NOMO-1 treated with DMSO at 0.1 percent for 48 hours (cell line): ENCODE data around the gene MTM1.
A peak's percentile ranks its signal among the peaks of the same experiment; 100 is the strongest.

Experiments
- DNase-seq: peaks from one replicate; lab custom pipeline; 2025; ENCODE audit not compliant: unreplicated experiment; lab: John Stamatoyannopoulos, UW

Gene MTM1

DNA sequence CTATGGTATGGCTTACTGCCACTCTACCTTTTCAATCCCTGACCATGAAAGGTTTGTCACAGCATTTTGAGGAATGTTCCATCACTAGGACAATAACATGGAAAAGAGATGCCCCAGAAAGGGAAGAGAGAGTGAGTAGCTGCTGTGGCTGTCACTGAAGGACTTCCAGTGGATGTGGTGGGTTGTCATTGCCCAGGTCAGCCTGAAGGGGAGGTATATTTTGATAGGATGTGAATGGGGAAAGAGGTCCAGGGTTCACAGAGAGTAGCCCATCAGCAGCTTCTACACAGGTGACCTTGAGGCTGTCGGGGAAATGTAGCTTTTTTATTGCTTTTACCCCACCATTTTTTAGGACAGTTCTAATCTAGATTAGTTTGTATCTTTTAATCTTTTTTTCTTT, 30.8 kb downstream of the MTM1 start:
- no peak for DNase-seq

DNA sequence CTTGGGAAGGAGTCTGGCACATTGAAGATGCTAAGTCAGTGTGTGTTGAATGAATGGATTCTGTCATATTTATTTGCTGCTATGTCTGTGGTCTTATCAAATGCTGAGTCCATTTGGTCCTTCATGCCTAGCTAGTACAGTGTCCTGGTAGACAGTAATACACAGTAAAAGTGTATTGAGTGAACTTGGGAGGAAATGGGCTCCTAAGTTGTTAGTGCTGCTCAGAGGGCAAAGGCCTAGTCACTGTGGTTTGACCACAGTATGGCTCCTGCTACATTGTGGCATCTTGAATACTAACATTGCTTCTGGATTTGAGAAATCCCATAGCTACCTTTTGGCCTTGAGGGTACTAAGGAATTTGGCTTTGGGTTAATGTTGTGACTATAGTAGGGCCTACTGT, 33.9 kb downstream of the MTM1 start:
- no peak for DNase-seq

DNA sequence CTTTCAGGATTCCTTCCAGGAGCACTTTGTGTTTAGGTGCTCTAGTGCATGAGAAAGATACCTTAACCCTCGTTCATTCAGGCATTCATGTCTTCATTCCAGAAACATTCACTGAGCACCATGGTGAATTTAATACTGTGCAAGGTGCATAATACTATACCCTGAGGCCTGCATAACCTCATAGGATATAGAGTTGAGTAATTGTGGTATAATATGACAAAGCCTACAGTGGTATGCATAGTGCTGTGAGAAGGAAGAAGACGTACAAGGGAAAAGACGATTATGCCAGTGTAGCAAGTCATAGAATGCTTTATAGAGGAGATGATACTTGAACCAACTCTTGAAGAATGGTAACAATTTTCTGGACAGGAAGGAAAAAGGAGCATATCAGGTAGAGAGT, 34.3 kb downstream of the MTM1 start:
- DNase-seq: no peak

DNA sequence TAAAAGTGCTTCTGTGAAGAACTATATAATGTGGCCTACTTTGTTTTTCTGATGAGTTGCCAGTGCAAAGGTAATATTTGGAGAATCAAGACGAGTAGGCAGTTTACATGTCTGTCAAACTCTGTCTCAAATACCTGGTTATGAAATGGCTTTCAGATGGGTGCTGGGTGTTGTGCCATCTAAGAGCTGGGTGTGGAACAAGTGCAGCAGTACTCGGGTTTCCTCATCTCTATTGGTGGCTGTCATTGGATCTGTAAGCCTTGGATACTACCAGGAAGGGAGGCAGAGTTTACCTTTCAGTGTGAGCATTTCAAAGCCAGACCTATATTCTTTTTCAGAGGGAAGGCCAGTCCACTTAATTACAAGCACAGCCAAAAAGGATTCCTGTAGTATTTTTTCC, 37.2 kb downstream of the MTM1 start:
- no peak for DNase-seq

DNA sequence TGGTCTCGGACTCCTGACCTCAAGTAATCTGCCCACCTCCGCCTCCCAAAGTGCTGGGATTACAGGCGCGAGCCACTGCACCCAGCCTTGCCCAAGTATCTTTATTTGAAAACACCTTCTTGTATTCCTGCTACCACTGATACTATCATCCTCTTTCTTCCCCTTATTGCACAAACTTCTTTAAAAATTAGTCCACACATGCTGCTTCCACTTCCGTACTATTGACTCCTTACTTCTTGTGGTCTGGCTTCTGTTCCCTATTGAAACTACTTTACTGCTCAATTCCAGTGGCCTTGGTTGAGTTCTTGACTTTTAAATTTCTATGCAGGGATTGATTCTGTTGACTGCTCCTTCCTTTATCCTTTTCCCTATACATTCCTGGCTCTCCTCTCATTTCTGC, 38.8 kb downstream of the MTM1 start:
- peak; percentile 90 for DNase-seq

DNA sequence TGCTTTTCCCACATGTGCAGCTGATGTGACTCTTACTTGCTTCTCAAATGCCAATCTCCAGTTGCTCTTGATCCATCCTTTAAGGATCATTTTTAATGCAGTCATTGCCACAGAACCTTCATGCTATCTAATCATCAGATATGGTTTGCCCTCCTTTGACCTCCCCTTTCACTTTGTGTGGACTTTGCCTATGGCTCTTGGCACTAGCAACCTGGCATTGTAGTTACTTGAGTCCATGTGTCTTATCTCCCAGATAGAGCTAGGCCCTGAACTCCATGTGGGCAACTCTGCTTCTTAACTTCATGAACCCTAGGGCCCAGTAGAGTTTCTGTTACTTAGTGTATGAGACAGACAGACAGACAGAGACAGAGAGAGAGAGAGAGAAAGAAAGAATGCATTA, 41.6 kb downstream of the MTM1 start:
- no peak for DNase-seq

DNA sequence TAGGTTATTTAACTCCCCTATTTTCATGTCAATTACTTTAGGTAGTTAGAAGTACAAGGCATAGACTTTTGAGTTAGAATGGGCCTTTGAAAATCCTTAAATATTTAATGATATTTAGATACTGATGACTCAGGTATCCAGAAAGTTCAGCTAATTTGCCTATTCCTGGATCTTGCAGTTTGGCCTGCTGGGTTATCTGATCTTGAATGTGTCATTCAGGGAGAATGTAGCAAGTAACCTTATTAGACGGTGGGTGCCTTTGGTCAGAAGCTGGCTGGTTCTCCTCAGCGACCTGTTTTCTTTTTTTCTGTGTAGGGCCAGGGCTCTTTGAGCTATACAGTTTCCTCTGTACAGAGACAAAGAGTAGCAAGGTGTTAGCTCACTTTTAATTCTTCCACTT, 42.0 kb downstream of the MTM1 start:
- DNase-seq: no peak

DNA sequence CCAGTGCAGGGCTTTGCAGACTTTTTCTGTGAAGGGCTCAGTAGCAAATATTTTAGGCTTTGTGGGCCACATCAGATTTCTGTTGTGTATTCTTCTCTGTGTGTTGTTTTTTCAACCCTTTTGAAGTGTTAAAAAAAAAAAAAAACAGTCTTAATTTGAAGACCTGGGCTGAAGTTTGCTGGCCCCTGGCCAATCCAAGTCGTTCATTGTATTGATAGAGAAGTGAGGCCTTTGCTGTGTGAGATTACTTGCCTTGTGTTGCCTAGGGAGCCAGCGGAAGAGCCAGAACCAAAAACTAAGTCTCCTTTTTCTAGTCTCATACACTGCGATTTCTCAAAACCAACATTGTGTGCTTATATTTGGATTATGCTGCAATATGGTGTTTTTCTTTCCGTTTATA, 46.9 kb downstream of the MTM1 start:
- DNase-seq: no peak

DNA sequence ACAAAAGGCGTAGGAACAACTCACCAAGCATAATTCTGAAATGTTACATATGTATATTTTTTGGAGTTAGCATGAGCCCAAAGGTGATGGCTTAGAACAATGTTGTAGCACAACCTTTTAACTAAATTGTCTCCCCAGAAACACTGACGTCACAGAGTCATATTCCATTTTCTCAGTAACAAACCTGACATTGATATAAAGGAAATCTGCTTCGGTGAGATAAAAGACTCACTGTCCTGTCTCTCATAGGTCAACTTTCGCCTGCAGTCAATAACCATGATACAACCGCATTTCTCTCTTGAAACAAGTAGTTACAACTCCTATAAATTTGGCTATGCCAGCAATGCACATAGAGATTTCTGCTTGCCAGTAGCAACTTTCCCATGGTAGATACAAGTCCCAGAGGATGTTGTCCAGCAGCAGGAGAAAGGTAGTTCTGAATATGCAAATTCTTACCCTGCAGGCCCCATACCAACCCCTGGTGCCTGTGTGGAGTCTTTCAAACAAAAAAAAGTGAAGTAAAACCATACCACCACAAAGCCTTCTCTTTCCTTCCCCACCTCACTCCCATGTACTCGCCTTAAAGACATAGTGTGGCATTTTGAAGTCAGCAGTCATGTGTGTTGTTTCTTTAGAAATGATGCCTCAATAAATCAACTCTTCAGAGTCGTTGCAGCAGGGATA, 47.9 kb downstream of the MTM1 start:
- DNase-seq: no peak

DNA sequence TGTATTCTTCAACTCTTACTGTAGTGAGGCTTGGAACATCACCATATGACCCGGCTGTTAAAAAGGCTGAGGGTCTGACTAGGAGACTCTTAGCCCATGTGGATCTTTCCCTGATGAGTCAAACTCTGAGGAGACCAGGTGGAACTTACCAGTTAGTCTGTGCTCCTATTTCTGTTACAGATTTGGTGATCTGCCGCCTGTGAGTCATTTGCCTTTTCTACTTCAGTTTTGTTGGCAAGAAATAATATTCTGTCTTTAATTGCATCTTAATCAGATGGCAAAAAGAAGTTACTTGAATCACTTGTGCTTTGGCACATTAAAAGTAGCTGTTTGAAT, 48.4 kb downstream of the MTM1 start:
- no peak for DNase-seq

DNA sequence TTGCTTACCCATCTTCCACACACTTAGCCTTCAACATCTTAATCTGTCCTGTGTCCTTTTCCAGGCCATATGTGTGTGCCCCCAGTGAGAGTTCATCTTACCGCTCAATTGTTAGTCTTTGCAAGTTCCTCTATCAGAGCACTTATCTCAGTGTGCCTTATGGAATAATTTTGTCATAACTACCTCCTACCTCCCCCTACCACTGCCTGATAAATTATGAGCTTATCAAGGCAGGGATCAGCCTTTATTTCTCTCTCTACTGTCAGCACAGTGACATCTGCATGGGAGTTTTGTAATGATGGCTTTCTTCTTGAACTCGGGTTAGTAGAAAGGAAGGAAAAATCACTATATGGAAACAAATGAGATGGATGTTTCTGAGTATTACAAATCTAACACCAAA, 53.2 kb downstream of the MTM1 start:
- no peak for DNase-seq

DNA sequence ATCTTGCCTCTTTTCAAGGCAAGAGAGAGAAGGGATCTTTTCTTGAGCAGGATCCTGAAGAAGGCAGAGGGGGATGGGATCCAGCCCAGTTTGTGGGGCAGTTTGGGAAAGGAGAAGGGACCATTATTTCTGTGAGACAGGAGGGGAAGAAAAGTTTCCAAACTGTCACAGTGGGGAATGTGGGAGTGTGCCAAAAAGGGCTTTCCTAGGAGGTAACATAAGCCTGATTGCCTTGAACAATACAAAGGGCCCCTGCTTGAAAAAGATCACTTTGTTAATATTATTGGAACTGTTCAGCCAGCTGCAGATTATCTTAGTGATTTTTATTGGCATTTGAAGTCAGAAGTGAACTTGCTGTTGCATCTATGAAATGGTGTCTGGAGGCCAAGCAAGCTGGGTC, 55.2 kb downstream of the MTM1 start:
- no peak for DNase-seq

DNA sequence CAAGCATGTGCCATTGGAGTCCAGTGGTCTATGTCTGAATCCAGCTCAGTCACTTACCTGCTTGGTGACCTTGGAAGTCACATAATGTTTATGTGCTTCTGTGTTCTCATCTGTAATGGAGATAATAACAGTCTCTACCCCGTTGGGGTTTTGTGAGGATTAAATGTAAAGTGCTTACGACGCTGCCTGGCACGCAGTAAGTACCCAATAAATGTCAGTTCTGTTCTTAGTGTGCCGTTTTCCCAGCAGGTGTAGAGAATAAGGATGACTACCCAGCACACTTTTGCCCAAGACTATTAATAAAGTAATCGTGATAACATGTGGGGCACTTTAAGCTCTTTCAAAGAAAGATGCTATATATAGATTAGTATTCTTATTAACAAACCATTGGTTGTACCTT, 56.7 kb downstream of the MTM1 start:
- DNase-seq: no peak

DNA sequence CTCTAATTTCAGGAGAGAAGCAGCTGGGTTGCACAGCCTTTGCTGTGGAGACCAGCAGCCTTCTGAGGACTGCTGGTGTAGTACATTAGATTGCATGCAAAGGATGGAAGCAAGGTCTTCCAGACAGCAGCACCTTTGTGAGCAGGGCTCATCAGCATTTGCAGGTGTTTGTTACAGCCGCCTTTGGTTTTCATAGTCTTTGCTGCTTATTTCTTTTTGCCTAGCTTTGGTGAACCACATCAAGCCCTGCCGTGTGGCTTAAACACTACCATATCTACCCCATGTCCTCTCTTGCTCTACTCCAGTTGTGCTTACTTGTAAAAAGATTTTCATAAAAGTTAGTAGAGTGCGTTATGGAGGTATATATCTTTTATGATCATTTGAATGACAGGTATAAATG, 57.5 kb downstream of the MTM1 start:
- DNase-seq: no peak

DNA sequence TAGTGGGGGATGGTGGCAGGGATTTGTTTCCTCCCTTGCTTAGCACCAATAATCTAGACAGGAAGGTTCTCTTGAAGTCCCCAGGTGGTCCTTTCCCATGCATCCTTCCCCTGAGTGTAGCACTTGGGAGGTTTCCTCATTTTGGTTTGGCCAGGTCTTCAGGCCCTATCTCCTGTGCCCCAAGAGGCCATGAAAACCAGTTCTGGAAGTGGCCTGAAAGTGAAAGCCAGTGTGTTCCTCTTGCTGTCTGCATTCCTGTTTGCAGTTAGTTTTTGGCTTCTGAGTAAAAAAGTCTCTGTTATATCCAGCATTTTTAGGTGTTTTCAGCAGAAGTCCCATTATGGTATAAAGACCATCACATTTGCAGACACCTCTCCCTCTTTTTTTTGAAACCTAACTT, 59.5 kb downstream of the MTM1 start:
- DNase-seq: no peak

DNA sequence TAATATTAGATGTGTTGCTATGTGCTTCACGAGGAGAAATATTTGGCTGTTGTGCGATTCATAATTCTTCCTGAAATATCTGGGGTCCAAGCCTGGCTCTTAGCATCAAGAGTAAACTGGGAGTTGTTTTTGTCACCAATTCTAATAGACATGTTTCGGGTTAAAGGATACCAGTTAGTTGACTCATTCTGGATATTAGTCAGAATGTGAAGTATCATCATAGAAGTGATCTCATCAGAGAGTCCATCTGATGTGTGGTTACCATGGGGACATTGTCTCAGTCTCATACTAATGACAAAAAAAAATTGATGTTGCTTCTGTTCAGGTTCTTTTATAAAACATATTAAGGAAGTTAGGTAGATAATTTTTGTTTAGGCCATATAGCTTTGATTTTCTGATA, 67.5 kb downstream of the MTM1 start:
- no peak for DNase-seq

DNA sequence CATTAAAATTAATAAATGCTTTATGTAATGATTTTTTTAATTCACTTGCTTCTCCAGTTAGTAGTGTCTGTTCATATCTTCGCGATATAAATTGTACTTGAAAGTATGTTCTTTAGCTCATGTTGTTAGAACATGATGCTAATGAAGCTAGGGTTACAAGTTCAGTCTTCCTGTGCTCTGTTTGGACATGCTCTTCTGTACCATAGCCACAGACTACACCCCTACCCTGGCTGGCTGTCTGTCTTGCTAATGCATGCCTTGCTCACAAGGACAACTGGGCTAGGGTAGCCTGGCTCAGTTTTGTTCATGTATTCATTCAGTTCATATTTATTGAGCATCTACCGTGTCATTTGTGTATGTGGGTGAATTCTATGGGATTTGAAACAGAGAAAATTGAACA, 74.0 kb downstream of the MTM1 start:
- no peak for DNase-seq

DNA sequence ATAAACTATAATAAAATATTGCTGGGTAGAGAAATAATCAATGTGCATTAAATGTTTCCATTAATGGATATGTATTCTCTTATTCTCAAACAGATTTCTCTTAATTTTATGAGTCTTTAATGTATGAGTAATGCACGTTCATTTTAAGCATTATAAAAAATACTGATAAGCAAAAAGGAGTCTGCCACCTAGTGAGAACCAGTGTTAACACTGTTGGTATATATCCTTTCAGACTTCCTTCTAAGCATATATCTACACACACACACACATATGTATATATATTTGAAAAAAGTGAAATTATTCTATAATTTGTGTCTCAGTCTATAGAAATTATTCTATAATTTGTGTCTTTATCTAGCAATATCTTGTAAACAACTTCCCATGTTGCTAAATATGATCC, 74.8 kb downstream of the MTM1 start:
- no peak for DNase-seq

DNA sequence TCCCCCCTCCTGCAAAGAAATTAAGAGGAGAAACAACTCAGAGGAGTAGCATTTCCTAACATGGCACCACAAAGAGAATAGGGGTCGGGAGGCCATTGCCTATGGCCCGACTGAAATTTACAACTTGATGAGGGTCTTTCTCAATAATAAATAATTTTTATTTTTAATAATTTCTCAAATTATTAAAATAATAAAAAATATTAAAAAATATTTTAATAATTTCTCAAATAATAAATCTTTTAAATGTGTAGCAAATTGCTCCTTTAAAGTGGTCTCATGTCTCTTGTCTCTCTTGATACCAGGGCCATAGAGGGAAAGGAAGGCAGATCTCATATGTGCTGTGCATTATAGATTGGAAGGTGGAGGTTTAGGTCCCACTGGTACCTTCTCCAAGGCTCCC, 75.5 kb downstream of the MTM1 start:
- no peak for DNase-seq

DNA sequence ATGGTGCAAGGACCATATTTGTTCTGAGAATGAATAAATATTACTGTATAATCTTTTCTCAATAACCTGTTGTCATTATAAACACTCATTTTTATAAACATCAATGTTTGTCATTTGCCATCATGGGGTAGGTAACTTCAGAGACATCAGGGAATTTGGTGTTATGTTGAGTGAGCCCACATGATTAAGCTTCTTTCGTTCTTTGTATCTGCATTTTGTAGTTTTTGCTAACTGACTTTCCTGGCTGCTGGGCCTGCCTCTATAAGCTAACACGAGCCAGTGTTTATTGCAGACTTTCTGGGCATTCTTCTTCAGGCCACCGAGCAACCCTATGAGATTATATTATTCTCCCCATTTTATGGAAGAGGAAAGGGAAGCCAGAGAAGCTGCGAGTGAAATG, 76.0 kb downstream of the MTM1 start:
- DNase-seq: no peak

DNA sequence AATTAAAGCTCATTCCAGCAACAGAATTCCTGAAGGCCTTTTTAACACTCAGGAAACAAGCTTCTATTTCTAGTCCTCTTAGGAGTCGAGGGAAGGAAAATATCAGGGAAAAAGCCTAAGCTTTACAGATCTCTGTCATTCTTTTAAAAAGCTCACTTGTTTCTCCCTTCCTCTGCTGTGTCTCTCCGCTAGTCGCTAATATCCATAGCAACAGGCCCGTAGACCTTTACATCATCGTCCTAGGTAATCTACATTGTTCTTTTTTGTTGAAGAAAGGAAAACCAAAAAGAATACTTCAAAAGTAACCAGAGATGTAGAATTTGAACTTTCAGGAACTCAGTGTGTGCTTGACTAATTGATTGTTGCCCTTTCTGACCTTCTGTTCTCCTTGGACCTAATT, 78.9 kb downstream of the MTM1 start:
- no peak for DNase-seq

DNA sequence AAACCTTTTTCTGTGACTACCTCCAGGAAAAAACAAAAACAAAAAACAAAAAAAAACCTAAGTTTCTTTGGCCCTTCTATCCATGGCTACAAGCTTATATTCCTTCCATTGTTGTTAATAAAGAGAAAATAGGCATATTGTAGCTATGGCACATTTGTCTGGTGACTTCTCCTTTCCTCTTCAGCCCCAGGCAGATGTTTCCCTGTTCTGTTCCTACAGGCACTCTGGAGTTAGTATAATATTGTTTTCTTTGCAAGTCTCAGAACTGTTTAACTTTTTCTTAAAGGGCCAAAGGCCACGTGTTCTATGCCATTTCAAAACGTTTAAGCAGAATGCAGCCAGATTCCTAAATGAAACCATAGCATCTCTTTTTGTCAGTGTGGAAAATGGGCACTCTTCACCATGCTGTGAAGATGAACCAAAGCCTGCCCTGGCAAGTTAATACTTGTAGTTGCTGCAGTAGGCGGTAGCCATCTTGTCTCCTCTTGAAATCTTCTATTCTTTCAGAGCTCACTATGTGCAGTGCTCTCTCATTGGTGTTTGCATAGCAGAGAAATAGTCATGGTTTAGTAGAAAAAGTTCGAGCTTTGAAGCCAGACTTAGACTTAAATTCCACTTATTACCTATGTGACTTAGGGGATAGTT, 80.0 kb downstream of the MTM1 start:
- no peak for DNase-seq

DNA sequence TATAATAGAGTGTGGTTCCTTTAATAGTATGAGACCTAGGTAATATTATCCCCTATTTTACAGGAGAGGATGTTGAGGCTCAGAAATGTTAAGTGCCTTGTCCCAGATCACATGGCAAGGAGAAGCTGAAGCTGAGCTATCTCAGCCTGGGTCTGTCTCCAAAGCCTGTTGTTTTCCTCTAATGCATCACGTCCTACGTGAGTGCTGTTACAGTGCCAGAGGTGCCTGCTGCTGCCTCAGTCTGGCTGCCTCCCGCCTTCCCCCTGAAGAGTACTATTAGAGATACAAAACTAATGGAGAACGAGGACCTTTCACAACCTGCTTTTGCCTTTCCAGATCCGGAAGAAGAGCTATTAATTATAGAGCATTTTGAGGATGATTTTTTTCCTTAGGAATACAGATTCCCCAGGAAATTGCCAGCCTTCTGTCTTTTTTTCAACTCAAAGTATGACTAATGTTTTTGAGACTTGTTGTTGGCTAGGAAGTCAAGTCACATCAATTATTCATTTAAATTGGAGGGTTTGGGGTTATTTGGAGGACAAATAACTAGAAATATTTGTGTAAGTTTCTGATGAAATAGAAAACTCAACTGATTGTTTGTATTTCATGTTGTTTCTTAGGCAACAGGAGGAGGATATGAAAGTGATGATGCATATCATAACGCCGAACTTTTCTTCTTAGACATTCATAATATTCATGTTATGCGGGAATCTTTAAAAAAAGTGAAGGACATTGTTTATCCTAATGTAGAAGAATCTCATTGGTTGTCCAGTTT, 80.9 kb downstream of the MTM1 start:
- no peak for DNase-seq
